CD4-positive, alpha-beta T cell treated with Interleukin-12 subunit alpha and Interleukin-12 subunit beta, for 1 hour (primary cell): ENCODE measurements around the gene PPFIA4.

Experiments used
- DNase-seq: peaks from one replicate; pipeline ENCODE4 v3.0.0-alpha.2; 2020

Gene PPFIA4

DNA sequence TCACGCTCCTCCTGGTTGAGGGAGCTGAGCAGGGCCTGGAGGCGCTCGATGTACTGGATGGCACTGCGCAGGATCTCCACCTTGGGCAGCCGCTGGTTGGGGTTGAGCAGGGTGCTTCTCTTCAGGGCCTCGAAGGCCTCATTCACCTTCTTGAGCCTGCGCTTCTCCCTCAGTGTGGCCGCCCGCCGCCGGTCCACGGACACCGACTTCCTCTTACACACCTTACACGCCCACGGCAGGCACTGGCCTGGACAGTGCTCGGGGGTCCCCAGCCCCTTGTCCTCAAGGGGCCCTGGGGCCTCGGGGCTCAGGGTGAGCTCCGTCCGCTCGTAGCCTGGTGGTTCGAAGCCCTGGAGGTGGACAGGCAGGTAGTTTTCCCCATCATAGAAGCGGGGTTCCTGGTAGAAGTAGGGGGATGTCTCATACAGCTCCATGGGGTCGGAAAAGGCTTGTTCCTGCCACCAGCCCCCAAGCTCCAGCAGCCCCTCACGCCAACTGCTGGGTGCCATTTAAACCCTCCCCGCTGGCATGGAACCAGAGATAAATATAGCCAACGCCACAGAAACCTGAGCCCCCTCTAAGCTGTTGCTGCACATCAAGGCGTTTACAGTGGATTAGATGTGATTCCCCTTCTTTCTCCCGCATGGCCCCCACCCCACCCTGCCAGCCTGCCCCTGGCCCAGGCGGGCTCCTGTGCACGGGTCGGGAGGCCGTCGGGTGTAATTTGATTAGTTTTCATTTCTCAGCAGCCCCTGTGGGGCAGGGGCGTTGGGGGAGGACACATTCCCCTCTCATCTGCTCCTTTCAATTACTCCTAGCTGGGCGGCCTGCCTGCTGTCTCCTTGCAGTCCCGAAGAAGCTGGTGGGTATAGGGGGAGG is 59.5 kb downstream of the PPFIA4 start, which contains the start of gene MYOG:
MYOG (minus strand) TSS at position 485 of the 879 bp plus-strand sequence; CDS start at position 434, 51 bp downstream.
- DNase-seq, result no peak

- DNase-seq, result no peak
Measured at GRCh38 chr1:203086992-203087763, 60.9 kb downstream of the PPFIA4 start.

DNA sequence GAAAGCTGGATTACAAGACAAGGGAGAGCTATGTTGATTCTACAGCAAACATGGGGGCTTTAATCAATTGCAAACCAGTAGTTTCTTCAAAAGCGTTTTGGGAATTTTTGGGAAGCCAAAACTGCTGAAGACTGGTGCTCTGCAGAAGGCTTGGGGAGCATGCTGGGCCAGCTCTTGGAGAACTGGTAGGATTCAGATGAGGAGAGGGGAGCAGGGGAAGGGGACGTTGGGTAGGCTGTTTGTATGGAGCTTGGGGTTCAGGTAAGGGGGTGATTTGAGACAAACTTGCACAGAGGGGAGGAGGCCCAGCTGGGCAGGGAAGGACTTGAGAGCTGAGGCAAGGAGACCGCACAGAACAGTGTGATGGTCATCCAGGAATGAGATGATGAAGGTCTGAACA is 62.1 kb downstream of the PPFIA4 start:
- DNase-seq, result no peak

- no peak for DNase-seq
Measured at GRCh38 chr1:203089001-203089650, 62.8 kb downstream of the PPFIA4 start.

GRCh38 chr1:203089651-203090045 is 63.4 kb downstream of the PPFIA4 start:
- DNase-seq, result no peak

DNA sequence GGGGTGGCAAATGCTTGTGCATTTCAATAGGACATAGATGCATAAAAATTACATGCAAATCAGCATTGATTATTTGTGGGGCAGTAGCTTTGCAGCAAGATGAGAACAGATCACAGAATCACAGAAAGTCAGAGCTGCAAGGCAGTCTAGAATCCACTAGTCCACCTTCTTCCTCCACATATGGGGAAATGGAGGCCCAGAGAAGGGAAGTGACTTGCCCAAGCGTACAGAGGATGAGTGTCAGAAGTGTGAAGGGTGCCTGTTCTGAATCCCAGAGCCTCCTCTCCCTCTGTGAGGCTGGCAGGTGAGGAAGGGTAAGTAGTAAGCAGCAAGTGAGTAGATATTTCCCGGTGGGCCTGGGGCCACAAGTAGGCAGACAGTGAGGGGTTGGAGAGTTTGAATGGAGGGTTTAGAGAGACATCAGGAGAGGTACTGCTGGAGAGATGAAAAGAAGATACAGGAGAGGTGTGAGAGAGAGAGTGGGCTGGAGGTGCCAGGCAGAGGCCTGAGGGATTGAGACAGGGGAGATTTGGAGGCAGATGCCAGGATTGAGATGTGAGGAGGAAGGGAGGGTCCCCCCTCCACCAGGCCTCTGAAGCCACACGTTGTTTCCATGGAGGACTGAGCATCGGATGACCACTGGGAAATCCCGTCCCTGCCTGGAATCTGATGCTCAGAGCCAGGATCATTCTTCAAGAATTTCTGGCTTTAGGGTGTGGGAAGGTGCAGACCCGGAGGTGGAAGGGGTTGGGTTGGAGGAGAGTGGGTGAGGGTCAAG is 64.3 kb downstream of the PPFIA4 start:
- no peak for DNase-seq

DNA sequence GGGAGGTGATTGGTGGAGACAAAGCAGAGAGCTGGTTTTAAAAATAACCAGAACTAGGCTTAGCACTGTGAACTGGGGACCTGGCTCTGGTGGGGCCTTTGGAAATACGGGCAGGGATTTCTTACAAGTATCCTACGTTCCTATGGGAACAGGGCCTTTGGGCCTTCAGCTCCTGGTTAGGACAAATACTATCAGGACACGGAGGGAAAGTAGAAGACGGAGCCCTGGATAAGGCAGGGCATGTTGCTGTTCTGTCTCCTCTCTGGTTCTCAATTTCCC is 64.8 kb downstream of the PPFIA4 start:
- no peak for DNase-seq

- DNase-seq, result no peak
Measured at GRCh38 chr1:203091761-203092330, 65.6 kb downstream of the PPFIA4 start.

- DNase-seq, result no peak
Measured at GRCh38 chr1:203093754-203094410, 67.6 kb downstream of the PPFIA4 start.

- DNase-seq, result no peak
Measured at GRCh38 chr1:203095061-203095690, 68.9 kb downstream of the PPFIA4 start.

GRCh38 chr1:203096566-203096965 is 70.3 kb downstream of the PPFIA4 start:
- no peak for DNase-seq

DNA sequence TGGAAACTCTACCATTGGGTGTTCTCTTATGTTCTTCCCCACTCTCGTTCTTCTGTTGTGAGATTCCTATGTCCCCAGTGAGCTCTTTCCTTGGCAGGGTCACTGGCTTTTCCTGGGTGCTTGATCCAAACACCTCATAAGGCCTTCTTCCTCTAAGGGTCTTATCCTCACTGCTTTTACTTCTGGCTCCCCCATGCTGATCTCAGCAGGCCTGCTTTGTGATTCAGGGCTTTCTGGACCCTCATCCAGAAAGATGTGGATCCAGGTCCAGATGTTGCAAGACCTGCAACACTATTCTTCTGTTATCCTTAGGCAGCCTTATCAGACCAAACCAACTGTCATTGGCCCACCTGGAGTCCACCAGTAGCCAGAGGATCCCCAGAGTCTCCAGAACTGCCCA is 70.7 kb downstream of the PPFIA4 start:
- DNase-seq, result no peak

- no peak for DNase-seq
Measured at GRCh38 chr1:203098445-203098844, 72.2 kb downstream of the PPFIA4 start.

DNA sequence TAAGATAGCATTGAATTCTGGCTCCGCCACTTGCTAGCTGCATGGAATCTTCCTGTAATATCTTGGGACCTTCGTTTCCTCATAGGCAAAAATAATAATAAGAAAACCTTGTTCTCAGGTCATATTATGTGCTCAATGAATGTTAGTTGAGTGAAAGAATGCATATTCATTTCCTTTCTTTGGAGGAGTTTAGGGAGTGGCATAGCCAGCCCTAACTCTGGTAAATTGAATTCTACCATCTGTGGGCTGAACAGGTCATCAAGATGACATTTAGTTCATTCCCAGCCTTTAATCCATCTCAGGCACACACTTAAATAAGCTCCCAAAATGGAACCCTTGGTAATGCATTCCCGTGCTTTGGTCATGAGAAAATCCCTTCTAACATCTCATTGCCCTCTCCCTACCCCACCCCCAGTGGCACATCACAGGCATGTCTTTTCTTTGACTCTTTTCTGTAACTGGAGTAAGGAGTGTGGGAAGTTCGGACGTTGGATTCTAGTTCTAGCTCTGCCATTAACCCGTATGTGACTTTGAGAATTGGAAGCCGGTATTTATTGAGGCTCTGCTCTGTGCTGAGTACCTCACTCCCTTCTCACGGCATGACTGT is 72.7 kb downstream of the PPFIA4 start:
- no peak for DNase-seq

GRCh38 chr1:203099805-203100515 is 73.7 kb downstream of the PPFIA4 start:
- no peak for DNase-seq

DNA sequence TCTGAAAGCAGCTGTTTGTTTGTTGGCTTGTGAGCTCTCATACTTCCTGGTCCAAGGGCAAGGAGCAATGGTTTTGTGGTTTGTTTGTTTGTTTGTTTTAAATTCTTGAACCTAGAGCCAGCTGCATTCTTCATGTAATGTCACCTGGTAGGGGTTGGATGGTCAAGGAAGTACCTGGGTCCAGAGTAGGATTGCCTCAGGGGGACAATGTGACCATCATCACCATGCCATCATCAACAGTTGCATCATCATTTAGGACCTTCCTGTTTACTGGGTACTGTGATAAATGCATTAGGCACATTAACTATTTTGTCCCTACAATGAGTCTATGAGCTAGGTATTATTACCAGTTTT is 74.2 kb downstream of the PPFIA4 start:
- no peak for DNase-seq

GRCh38 chr1:203101813-203102634 is 75.7 kb downstream of the PPFIA4 start:
- no peak for DNase-seq

DNA sequence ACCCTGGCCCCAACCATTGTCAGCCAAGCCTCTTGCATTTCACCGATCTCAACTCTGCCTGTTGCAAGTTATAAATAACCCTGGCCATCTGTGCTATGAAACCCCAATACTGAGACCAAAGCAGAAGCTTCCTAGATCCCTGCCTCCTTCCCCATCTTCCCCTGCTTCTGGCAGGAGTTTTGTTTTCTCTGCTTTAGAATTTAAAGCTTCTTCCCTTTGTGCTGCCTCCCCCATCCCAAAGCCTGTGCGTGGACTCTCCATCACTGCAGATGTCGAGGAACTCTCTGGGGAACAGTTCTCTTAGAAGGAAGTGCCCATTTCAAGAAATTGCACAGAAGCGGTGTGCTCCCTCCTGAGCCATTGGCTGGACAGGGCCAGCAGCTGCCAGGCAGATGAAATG is 76.9 kb downstream of the PPFIA4 start:
- DNase-seq, result no peak

GRCh38 chr1:203103829-203104495 is 77.7 kb downstream of the PPFIA4 start:
- no peak for DNase-seq
